GM13977 (cell line): ENCODE data around the gene DNAJC9.

ENCODE experiments used
- DNase-seq: peaks from one replicate; pipeline ENCODE4 v3.0.0; 2012; ENCODE audit warnings: low spot score
- in situ Hi-C: fragments of 300-500 bp; cut with MboI; formaldehyde crosslinking; loops from one replicate; pipeline ENCODE4 v1.12.0; 2022; ENCODE audit warnings: low sequenced_read_pairs, low pct_unique_long_range_greater_than_20kb, mixed read lengths, inconsistent platforms; ENCODE audit not compliant: unreplicated experiment
- TF ChIP-seq, protein P1 (sequence below): IDR thresholded peaks from 2 replicates; pipeline ENCODE4 v1.5.1; 2012; ENCODE audit warnings: mild to moderate bottlenecking, control low read depth; ENCODE audit not compliant: insufficient read depth; ENCODE audit errors: extremely low read depth, missing control alignments

Gene DNAJC9

DNA sequence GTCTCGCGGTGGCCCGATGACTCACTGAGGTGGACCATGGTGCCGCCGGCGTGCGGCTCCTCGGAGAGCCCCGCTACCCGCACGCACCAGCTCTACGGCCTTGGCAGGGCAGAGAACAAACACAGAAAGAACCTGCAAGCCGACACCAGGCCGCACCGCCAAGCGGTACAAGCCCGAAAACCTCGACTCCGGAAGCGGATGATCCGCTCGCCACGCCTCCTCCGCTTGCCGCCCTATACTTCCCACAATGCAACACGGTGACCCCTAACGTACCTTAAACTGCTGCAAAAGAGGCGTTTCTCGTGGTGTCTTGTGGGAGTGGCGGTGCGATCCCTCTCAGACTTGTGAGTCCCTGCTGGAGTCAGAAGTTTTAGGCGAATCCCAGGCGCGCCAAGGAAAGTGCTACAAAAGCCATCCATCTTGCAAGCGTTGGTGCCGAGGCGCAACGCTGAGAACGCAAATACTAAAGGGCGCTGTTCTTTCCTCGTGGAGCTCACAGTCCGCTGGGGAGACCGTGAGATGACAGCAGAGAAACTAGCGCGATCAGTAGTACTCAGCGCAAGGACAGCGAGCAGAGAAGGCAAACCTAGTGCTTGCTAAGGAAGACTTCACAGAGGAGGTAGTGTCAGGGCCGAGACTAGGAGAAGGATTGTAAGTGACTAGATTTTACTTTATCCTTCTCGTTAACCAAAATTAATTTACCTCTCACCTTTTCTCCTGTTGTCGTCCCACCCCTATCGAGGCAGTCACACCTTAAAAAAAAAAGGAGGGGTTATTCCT is 5.6 kb upstream of the DNAJC9 start, which contains the start of gene MRPS16:
TSS of gene MRPS16 (minus strand) at position 200 of the 780 bp plus-strand sequence. CDS start at position 38, 162 bp downstream.
- DNase-seq: peak; percentile 90
- in situ Hi-C loops: loop anchor here (25.0 kb wide), 1 partner anchor 385 kb away; the partner anchor contains the start of gene MYOZ1
- TF ChIP-seq, protein P1, sequence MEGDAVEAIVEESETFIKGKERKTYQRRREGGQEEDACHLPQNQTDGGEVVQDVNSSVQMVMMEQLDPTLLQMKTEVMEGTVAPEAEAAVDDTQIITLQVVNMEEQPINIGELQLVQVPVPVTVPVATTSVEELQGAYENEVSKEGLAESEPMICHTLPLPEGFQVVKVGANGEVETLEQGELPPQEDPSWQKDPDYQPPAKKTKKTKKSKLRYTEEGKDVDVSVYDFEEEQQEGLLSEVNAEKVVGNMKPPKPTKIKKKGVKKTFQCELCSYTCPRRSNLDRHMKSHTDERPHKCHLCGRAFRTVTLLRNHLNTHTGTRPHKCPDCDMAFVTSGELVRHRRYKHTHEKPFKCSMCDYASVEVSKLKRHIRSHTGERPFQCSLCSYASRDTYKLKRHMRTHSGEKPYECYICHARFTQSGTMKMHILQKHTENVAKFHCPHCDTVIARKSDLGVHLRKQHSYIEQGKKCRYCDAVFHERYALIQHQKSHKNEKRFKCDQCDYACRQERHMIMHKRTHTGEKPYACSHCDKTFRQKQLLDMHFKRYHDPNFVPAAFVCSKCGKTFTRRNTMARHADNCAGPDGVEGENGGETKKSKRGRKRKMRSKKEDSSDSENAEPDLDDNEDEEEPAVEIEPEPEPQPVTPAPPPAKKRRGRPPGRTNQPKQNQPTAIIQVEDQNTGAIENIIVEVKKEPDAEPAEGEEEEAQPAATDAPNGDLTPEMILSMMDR: no peak

DNA sequence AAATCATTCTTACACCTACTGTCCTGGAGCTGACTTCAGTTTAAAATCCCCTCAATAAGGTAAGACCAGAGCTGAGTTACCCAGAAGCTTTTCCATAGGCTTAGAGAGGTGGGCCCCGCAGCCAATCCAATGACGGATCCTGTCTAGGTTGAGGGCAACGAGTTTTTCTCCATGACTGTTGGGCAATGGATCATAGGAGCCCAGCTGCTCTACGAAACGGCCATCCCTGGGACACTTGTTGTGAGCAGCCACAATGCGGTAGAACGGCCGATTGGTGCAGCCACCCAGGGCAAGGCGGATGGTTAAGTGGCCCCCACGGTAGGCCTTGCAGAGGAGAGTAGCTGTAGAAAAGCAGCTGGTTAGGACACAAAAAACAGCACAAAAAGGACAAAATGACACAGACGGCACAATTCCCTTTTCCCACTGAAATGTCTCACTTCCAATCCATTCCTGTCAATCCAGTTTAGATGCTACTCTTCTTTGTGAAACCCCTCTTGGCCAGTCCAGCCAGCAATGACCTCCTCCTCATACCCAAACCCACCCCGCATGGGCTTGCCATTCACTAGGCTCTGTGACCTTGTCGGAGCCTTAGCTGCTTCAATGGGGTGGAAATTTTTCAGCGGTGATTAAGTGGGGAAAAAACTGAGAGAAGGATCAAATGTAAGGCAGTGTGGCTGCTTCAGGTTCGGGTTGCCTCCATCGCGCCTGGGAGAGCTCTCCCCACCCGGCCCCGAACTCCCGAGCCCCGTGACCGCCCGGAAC is 4.8 kb upstream of the DNAJC9 start:
- in situ Hi-C loops: loop anchor here (25.0 kb wide), 1 partner anchor 385 kb away; the partner anchor contains the start of gene MYOZ1
- DNase-seq: no peak
- TF ChIP-seq, protein P1: no peak

DNA sequence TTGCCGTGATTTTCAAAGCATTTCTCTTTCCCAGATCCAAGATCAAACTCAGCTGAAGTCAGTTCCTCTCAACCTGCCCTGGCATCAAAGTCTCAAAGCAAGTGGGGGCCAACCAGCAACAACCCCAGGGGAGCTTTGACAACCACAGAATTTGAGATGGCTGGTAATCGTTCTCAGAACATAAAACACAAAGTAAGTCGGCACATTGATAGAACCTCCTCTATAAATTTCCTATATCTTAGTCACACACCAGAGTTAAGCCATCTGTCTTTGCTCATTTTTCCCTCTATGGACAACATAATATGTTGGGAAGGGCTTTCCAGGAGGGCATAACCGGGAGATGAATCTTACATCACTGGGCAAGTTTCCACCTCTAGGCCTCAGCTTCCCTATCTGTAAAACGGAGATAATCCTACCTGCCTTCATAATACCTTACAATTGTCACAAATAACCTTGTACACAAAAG is 1.2 kb upstream of the DNAJC9 start:
- in situ Hi-C loops: no loop called here
- TF ChIP-seq, protein P1: no peak
- DNase-seq: no peak

DNA sequence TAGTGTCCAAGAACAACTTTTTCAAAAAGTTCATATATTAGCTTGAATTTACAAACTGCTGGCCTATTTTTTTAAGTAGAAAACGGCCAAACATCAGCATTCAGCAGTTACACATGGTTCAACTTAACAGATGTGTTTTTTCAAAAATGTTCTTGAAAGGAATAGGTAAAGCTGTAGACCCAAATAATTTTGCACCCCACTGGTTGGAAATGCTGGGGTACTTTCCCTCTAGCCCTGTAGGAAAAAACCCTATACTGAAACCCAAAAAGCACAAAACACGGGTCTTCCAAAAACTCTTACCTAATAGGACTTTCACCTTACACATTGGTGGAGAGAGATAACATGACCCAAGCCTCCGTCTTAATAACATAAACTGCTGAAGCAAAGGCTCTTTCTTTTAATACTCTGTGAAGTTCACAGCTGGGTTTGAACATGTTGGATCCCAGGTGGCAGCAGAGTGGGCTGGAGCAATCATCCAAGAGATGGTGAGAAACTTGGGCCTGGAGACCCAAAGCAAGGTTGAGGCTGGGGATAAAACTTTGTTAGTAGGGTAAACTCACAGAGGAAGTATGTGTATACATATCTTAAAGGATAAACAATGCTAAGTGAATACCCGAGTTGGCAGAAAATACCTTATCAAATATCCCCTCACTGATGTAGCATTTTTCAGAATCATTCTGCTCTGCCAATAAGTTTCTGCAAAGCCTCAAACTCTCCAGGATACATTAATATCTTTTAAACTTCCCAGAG is 629 bp upstream of the DNAJC9 start:
- TF ChIP-seq, protein P1: no peak
- in situ Hi-C loops: no loop called here
- DNase-seq: peak; percentile 42

DNA sequence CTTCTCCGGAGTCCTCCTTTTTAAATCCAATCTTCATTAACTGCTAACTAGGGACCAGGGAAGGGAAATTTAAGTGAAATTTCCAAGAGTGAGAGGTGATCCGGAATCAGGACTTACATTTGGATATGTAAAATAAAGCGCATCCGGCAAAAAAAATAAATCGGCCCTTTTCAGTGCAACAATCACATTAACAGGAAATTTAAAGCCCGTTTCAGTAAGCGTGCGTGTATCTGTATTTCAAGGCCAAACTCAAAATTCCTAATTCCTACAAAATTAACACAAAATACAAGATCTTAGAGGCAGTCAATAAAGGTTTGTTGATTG is 771 bp downstream of the DNAJC9 start:
- DNase-seq: no peak
- in situ Hi-C loops: no loop called here
- TF ChIP-seq, protein P1: no peak

DNA sequence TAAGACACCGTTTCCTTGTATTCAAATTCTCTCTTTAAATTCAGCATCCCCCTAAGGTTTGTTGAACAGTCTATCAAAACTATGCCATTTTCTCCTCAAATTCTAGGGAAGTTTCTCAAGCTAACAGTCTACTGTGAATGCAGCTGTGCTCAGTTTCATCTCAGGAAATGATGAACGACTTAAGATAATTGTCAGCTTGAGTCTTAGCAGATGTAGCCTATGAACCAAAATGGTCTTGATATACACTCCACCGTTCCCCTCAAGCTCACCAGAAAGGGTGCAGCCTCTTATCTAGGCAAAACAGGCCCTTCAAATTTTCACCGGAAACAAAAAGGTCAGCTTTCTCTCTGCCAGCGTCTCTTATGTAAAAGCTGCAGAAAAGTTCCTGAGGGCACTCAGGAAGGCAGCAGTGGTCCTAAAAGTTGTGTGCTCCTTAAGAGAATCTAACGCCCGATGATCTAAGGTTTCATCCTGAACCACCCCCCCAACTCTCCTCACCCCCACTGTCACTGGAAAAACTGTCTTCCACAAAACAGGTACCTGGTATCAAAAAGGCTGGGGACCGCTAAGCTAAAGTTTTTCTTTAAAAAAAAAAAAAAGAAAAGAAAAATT is 2.1 kb downstream of the DNAJC9 start:
- no peak for DNase-seq
- in situ Hi-C loops: no loop called here

More for the DNA sequence above, 2.1 kb downstream of the DNAJC9 start:
- TF ChIP-seq, protein P1: no peak
